Measurements from ENCODE around the gene CUL4A. TPM values are rescaled to one million over a fixed set of nuclear protein-coding genes. Genes with fewer than 3 reads are reported as not detected.

CUL4A gene
- polyA plus RNA-seq, 1 donor from 2014 or later, result 69.9 TPM

- Histone ChIP-seq H3K4me2 (ENCODE audit: low read length) (no peak overlapping the region), H3K27me3 (ENCODE audit: insufficient read depth, low read depth, low read length) (no peaks in the 10 kb centered on the region), H3K9ac (ENCODE audit: low read length) (no peak overlapping the region), H3K4me3 (ENCODE audit: low read length) (no peak overlapping the region), H3K36me3 (ENCODE audit: insufficient read depth, low read length) (no peaks in the 10 kb centered on the region), H4K20me1 (ENCODE audit: insufficient read depth) (no peaks in the 10 kb centered on the region), H3K9me3 (ENCODE audit: low read length) (no peaks in the 10 kb centered on the region), H2AFZ (ENCODE audit: low read depth, low read length) (no peak overlapping the region), H3K27ac (ENCODE audit: low read length) (no peak overlapping the region), H3K79me2 (replicated peaks; ENCODE audit: insufficient read depth, low read length) (peaks cover 20% of the 10 kb centered on the region), H3F3A (ENCODE audit: insufficient read depth, low read length, poor library complexity, severe bottlenecking) (no peaks in the 10 kb centered on the region), H3K9me2 (ENCODE audit: insufficient read depth, low read length) (no peaks in the 10 kb centered on the region)
- no peak for TF ChIP-seq EP300 (conservative IDR thresholded peaks at IDR 0.05; ENCODE audit: poor library complexity, severe bottlenecking)
- no peak for TF ChIP-seq MXI1 (conservative IDR thresholded peaks at IDR 0.05; ENCODE audit: poor library complexity, severe bottlenecking)
- no peak for TF ChIP-seq POLR2AphosphoS5 (IDR thresholded peaks at IDR 0.05)
- TF ChIP-seq REST (IDR thresholded peaks at IDR 0.05; ENCODE audit: borderline replicate concordance), result no peak
- TF ChIP-seq, protein P1, sequence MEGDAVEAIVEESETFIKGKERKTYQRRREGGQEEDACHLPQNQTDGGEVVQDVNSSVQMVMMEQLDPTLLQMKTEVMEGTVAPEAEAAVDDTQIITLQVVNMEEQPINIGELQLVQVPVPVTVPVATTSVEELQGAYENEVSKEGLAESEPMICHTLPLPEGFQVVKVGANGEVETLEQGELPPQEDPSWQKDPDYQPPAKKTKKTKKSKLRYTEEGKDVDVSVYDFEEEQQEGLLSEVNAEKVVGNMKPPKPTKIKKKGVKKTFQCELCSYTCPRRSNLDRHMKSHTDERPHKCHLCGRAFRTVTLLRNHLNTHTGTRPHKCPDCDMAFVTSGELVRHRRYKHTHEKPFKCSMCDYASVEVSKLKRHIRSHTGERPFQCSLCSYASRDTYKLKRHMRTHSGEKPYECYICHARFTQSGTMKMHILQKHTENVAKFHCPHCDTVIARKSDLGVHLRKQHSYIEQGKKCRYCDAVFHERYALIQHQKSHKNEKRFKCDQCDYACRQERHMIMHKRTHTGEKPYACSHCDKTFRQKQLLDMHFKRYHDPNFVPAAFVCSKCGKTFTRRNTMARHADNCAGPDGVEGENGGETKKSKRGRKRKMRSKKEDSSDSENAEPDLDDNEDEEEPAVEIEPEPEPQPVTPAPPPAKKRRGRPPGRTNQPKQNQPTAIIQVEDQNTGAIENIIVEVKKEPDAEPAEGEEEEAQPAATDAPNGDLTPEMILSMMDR (IDR thresholded peaks at IDR 0.05; ENCODE audit: poor library complexity, severe bottlenecking), result no peak
- TF ChIP-seq TAF1 (IDR thresholded peaks at IDR 0.05; ENCODE audit: low read depth), result no peak
- no peak for TF ChIP-seq RAD21 (conservative IDR thresholded peaks at IDR 0.05)
- TF ChIP-seq SMC3 (conservative IDR thresholded peaks at IDR 0.05; ENCODE audit: poor library complexity), result no peak
- no peak for TF ChIP-seq EZH2 (IDR thresholded peaks at IDR 0.05; ENCODE audit: borderline replicate concordance, insufficient read depth, low read length, poor library complexity, severe bottlenecking)
Measured at GRCh38 chr13:113220877-113221276, 11.5 kb downstream of the CUL4A start.

GRCh38 chr13:113223070-113223469 is 13.7 kb downstream of the CUL4A start:
- no peak overlapping the region for H3K9ac ChIP-seq (ENCODE audit: low read length)
- H3K4me2 ChIP-seq (ENCODE audit: low read length), result no peak overlapping the region
- H3K4me3 ChIP-seq (ENCODE audit: low read length), result no peak overlapping the region
- H3K27ac ChIP-seq (ENCODE audit: low read length), result no peak overlapping the region
- H2AFZ ChIP-seq (ENCODE audit: low read depth, low read length), result no peak overlapping the region
- TF ChIP-seq RAD21 (conservative IDR thresholded peaks at IDR 0.05), result no peak
- TF ChIP-seq REST (IDR thresholded peaks at IDR 0.05; ENCODE audit: borderline replicate concordance), result no peak
- TF ChIP-seq EP300 (conservative IDR thresholded peaks at IDR 0.05; ENCODE audit: poor library complexity, severe bottlenecking), result no peak
- no peaks in the 10 kb centered on the region for H3K36me3 ChIP-seq (ENCODE audit: insufficient read depth, low read length)
- H3K9me3 ChIP-seq (ENCODE audit: low read length), result no peaks in the 10 kb centered on the region
- peaks cover 10% of the 10 kb centered on the region for H3K79me2 ChIP-seq (replicated peaks; ENCODE audit: insufficient read depth, low read length)
- no peaks in the 10 kb centered on the region for H3K27me3 ChIP-seq (ENCODE audit: insufficient read depth, low read depth, low read length)
- H4K20me1 ChIP-seq (ENCODE audit: insufficient read depth), result no peaks in the 10 kb centered on the region
- no peaks in the 10 kb centered on the region for H3F3A ChIP-seq (ENCODE audit: insufficient read depth, low read length, poor library complexity, severe bottlenecking)
- H3K9me2 ChIP-seq (ENCODE audit: insufficient read depth, low read length), result no peaks in the 10 kb centered on the region
